Measurements from ENCODE around the gene CMC1. TPM values are rescaled to one million over a fixed set of nuclear protein-coding genes. Genes with fewer than 3 reads are reported as not detected.

The CMC1 gene
- total and polyA plus RNA-seq, 5 donors from 2014 or later, result 9.4 to 50.7 (median 47.1) TPM

GRCh38 chr3:28247286-28247685 lies 5.9 kb downstream of the CMC1 start:
- peak overlapping the region in 1 of 4 donors; percentile 27 for H3K4me3 Mint-ChIP-seq
- Histone ChIP-seq H3K27ac (ENCODE audit: insufficient read depth, low read length, poor library complexity, severe bottlenecking) (no peak overlapping the region), H3K4me3 (ENCODE audit: low read depth, low read length) (no peak overlapping the region), H3K9me3 (ENCODE audit: control insufficient read depth in 2 of 2, low read length in 2 of 2) (no peaks in the 10 kb centered on the region), H3K4me1 (ENCODE audit: control insufficient read depth, insufficient read depth, low read length, poor library complexity, severe bottlenecking) (peaks cover 40% of the 10 kb centered on the region), H3K27me3 (ENCODE audit: control insufficient read depth, insufficient read depth, low read length) (no peaks in the 10 kb centered on the region), H3K36me3 (ENCODE audit: control insufficient read depth, insufficient read depth, low read length) (no peaks in the 10 kb centered on the region)
- ATAC-seq (ENCODE audit: low read depth in 2 of 2), result no peak
- no peaks in the 10 kb centered on the region for H3K27me3 Mint-ChIP-seq
- DNase-seq, result no peak
- peaks cover 48 to 86% (median 72%) of the 10 kb centered on the region in 4 donors for H3K4me1 Mint-ChIP-seq
- peaks cover 13% of the 10 kb centered on the region for H3K36me3 Mint-ChIP-seq
- H3K9me3 Mint-ChIP-seq, result peaks cover 0 to 1% (median 0%) of the 10 kb centered on the region in 7 donors
- peak overlapping the region in 2 of 3 donors; percentile 37 to 50 for H3K27ac Mint-ChIP-seq

- no peaks in the 10 kb centered on the region for H3K9me3 ChIP-seq (ENCODE audit: control insufficient read depth in 2 of 2, low read length in 2 of 2)
- H3K36me3 ChIP-seq (ENCODE audit: control insufficient read depth, insufficient read depth, low read length), result no peaks in the 10 kb centered on the region
- H3K4me1 ChIP-seq (ENCODE audit: control insufficient read depth, insufficient read depth, low read length, poor library complexity, severe bottlenecking), result peaks cover 21% of the 10 kb centered on the region
- no peaks in the 10 kb centered on the region for H3K27me3 Mint-ChIP-seq
- peaks cover 14% of the 10 kb centered on the region for H3K36me3 Mint-ChIP-seq
- peaks cover 36 to 77% (median 64%) of the 10 kb centered on the region in 4 donors for H3K4me1 Mint-ChIP-seq
- no peak overlapping the region for H3K4me3 ChIP-seq (ENCODE audit: low read depth, low read length)
- no peak for DNase-seq
- peak overlapping the region in 1 of 3 donors; percentile 38 for H3K27ac Mint-ChIP-seq
- no peaks in the 10 kb centered on the region for H3K27me3 ChIP-seq (ENCODE audit: control insufficient read depth, insufficient read depth, low read length)
- no peaks in the 10 kb centered on the region for H3K9me3 Mint-ChIP-seq
- H3K27ac ChIP-seq (ENCODE audit: insufficient read depth, low read length, poor library complexity, severe bottlenecking), result no peak overlapping the region
- no peak for ATAC-seq (ENCODE audit: low read depth in 2 of 2)
- no peak overlapping the region for H3K4me3 Mint-ChIP-seq
Observed at GRCh38 chr3:28250999-28251398, 9.6 kb downstream of the CMC1 start.

- Mint-ChIP-seq H3K4me1 (peaks cover 30 to 71% (median 55%) of the 10 kb centered on the region in 4 donors), H3K27ac (no peak overlapping the region)
- ATAC-seq (ENCODE audit: low read depth in 2 of 2), result peak in 1 of 2 donors; percentile 20
Observed at GRCh38 chr3:28252001-28252431, 10.6 kb downstream of the CMC1 start.

GRCh38 chr3:28253040-28253715 lies 11.8 kb downstream of the CMC1 start:
- H3K36me3 Mint-ChIP-seq, result peaks cover 11% of the 10 kb centered on the region
- no peaks in the 10 kb centered on the region for H3K27me3 Mint-ChIP-seq
- H3K4me3 ChIP-seq (ENCODE audit: low read depth, low read length), result no peak overlapping the region
- H3K4me1 Mint-ChIP-seq, result peaks cover 19 to 60% (median 48%) of the 10 kb centered on the region in 4 donors
- no peaks in the 10 kb centered on the region for H3K36me3 ChIP-seq (ENCODE audit: control insufficient read depth, insufficient read depth, low read length)
- peaks cover 6% of the 10 kb centered on the region for H3K4me1 ChIP-seq (ENCODE audit: control insufficient read depth, insufficient read depth, low read length, poor library complexity, severe bottlenecking)
- H3K9me3 ChIP-seq (ENCODE audit: control insufficient read depth in 2 of 2, low read length in 2 of 2), result no peaks in the 10 kb centered on the region
- H3K9me3 Mint-ChIP-seq, result no peaks in the 10 kb centered on the region
- ATAC-seq (ENCODE audit: low read depth in 2 of 2) (no peak), DNase-seq (no peak)
- no peak overlapping the region for H3K27ac ChIP-seq (ENCODE audit: insufficient read depth, low read length, poor library complexity, severe bottlenecking)
- peak overlapping the region; percentile 32 to 86 (median 44) for H3K27ac Mint-ChIP-seq
- no peaks in the 10 kb centered on the region for H3K27me3 ChIP-seq (ENCODE audit: control insufficient read depth, insufficient read depth, low read length)
- H3K4me3 Mint-ChIP-seq, result no peak overlapping the region

More at GRCh38 chr3:28252001-28252431, 10.6 kb downstream of the CMC1 start:
- H3K36me3 Mint-ChIP-seq, result peaks cover 13% of the 10 kb centered on the region
- DNase-seq, result no peak
- no peak overlapping the region for H3K27ac ChIP-seq (ENCODE audit: insufficient read depth, low read length, poor library complexity, severe bottlenecking)
- no peaks in the 10 kb centered on the region for H3K27me3 Mint-ChIP-seq
- H3K4me3 Mint-ChIP-seq, result no peak overlapping the region
- H3K36me3 ChIP-seq (ENCODE audit: control insufficient read depth, insufficient read depth, low read length), result no peaks in the 10 kb centered on the region
- H3K27me3 ChIP-seq (ENCODE audit: control insufficient read depth, insufficient read depth, low read length), result no peaks in the 10 kb centered on the region
- no peaks in the 10 kb centered on the region for H3K9me3 ChIP-seq (ENCODE audit: control insufficient read depth in 2 of 2, low read length in 2 of 2)
- no peaks in the 10 kb centered on the region for H3K9me3 Mint-ChIP-seq
- H3K4me3 ChIP-seq (ENCODE audit: low read depth, low read length), result no peak overlapping the region
- H3K4me1 ChIP-seq (ENCODE audit: control insufficient read depth, insufficient read depth, low read length, poor library complexity, severe bottlenecking), result peaks cover 14% of the 10 kb centered on the region

- Mint-ChIP-seq H3K9me3 (no peaks in the 10 kb centered on the region), H3K36me3 (peaks cover 23% of the 10 kb centered on the region), H3K4me1 (peaks cover 6 to 13% (median 10%) of the 10 kb centered on the region in 4 donors), H3K4me3 (no peak overlapping the region), H3K27ac (peak overlapping the region in 1 of 3 donors; percentile 11), H3K27me3 (no peaks in the 10 kb centered on the region)
- Histone ChIP-seq H3K4me1 (ENCODE audit: control insufficient read depth, insufficient read depth, low read length, poor library complexity, severe bottlenecking) (no peaks in the 10 kb centered on the region), H3K27me3 (ENCODE audit: control insufficient read depth, insufficient read depth, low read length) (no peaks in the 10 kb centered on the region), H3K27ac (ENCODE audit: insufficient read depth, low read length, poor library complexity, severe bottlenecking) (no peak overlapping the region), H3K4me3 (ENCODE audit: low read depth, low read length) (no peak overlapping the region), H3K36me3 (ENCODE audit: control insufficient read depth, insufficient read depth, low read length) (peaks cover 20% of the 10 kb centered on the region), H3K9me3 (ENCODE audit: control insufficient read depth in 2 of 2, low read length in 2 of 2) (no peaks in the 10 kb centered on the region)
- DNase-seq (no peak), ATAC-seq (ENCODE audit: low read depth in 2 of 2) (no peak)
Observed at GRCh38 chr3:28262001-28262400, 20.6 kb downstream of the CMC1 start.

- H3K9me3 ChIP-seq (ENCODE audit: control insufficient read depth in 2 of 2, low read length in 2 of 2), result no peaks in the 10 kb centered on the region
- H3K4me3 ChIP-seq (ENCODE audit: low read depth, low read length), result no peak overlapping the region
- Mint-ChIP-seq H3K36me3 (peaks cover 33% of the 10 kb centered on the region), H3K27me3 (no peaks in the 10 kb centered on the region), H3K9me3 (peaks cover 0 to 4% (median 0%) of the 10 kb centered on the region in 7 donors), H3K4me3 (no peak overlapping the region), H3K4me1 (peaks cover 5 to 12% (median 5%) of the 10 kb centered on the region in 4 donors), H3K27ac (no peak overlapping the region)
- DNase-seq, result no peak
- no peaks in the 10 kb centered on the region for H3K4me1 ChIP-seq (ENCODE audit: control insufficient read depth, insufficient read depth, low read length, poor library complexity, severe bottlenecking)
- peaks cover 20% of the 10 kb centered on the region for H3K36me3 ChIP-seq (ENCODE audit: control insufficient read depth, insufficient read depth, low read length)
- no peak overlapping the region for H3K27ac ChIP-seq (ENCODE audit: insufficient read depth, low read length, poor library complexity, severe bottlenecking)
- no peaks in the 10 kb centered on the region for H3K27me3 ChIP-seq (ENCODE audit: control insufficient read depth, insufficient read depth, low read length)
- ATAC-seq (ENCODE audit: low read depth in 2 of 2), result no peak
Observed at GRCh38 chr3:28265641-28266040, 24.2 kb downstream of the CMC1 start.

GRCh38 chr3:28267984-28268849 lies 26.8 kb downstream of the CMC1 start:
- ATAC-seq (ENCODE audit: low read depth in 2 of 2) (no peak), DNase-seq (no peak)
- Mint-ChIP-seq H3K4me3 (no peak overlapping the region), H3K9me3 (peaks cover 0 to 12% (median 2%) of the 10 kb centered on the region in 7 donors), H3K4me1 (peaks cover 9 to 15% (median 12%) of the 10 kb centered on the region in 4 donors), H3K27me3 (no peaks in the 10 kb centered on the region), H3K36me3 (peaks cover 50% of the 10 kb centered on the region), H3K27ac (no peak overlapping the region)
- Histone ChIP-seq H3K27me3 (ENCODE audit: control insufficient read depth, insufficient read depth, low read length) (no peaks in the 10 kb centered on the region), H3K27ac (ENCODE audit: insufficient read depth, low read length, poor library complexity, severe bottlenecking) (no peak overlapping the region), H3K4me1 (ENCODE audit: control insufficient read depth, insufficient read depth, low read length, poor library complexity, severe bottlenecking) (no peaks in the 10 kb centered on the region), H3K4me3 (ENCODE audit: low read depth, low read length) (no peak overlapping the region), H3K9me3 (ENCODE audit: control insufficient read depth in 2 of 2, low read length in 2 of 2) (peaks cover 8 to 11% of the 10 kb centered on the region in 2 experiments), H3K36me3 (ENCODE audit: control insufficient read depth, insufficient read depth, low read length) (peaks cover 27% of the 10 kb centered on the region)
